NCI-H2107 treated with DMSO at 0.1 percent for 48 hours (cell line): ENCODE results near the gene NADK2.

Source experiments
- DNase-seq: peaks from one replicate; lab custom pipeline; 2025; ENCODE audit not compliant: unreplicated experiment; lab: John Stamatoyannopoulos, UW

Gene NADK2

GRCh38 chr5:36250427-36250826 lies 8.7 kb upstream of the NADK2 start:
- DNase-seq, result no peak

- no peak for DNase-seq
Observed at GRCh38 chr5:36246036-36246800, 4.5 kb upstream of the NADK2 start.

- no peak for DNase-seq
Observed at GRCh38 chr5:36244076-36244475, 2.4 kb upstream of the NADK2 start.

- no peak for DNase-seq
Observed at GRCh38 chr5:36243653-36244052, 1.9 kb upstream of the NADK2 start.

- no peak for DNase-seq
Observed at GRCh38 chr5:36242534-36243485, 1.1 kb upstream of the NADK2 start.

GRCh38 chr5:36240779-36241630 lies 720 bp downstream of the NADK2 start:
- DNase-seq, result peak; percentile 9

GRCh38 chr5:36239370-36240293 lies 2.1 kb downstream of the NADK2 start:
- peak; percentile 11 for DNase-seq

GRCh38 chr5:36238502-36239295 lies 3.0 kb downstream of the NADK2 start:
- DNase-seq, result no peak

- no peak for DNase-seq
Observed at GRCh38 chr5:36237751-36238150, 4.0 kb downstream of the NADK2 start.

GRCh38 chr5:36236801-36237200 lies 4.9 kb downstream of the NADK2 start:
- no peak for DNase-seq

GRCh38 chr5:36232533-36232932 lies 9.2 kb downstream of the NADK2 start:
- DNase-seq, result no peak

GRCh38 chr5:36230151-36230790 lies 11.5 kb downstream of the NADK2 start:
- DNase-seq, result no peak

GRCh38 chr5:36228505-36228904 lies 13.2 kb downstream of the NADK2 start:
- no peak for DNase-seq

- no peak for DNase-seq
Observed at GRCh38 chr5:36227046-36227445, 14.7 kb downstream of the NADK2 start.

GRCh38 chr5:36222620-36223019 lies 19.1 kb downstream of the NADK2 start:
- no peak for DNase-seq

- no peak for DNase-seq
Observed at GRCh38 chr5:36217988-36218387, 23.7 kb downstream of the NADK2 start.

GRCh38 chr5:36217567-36217966 lies 24.2 kb downstream of the NADK2 start:
- no peak for DNase-seq

GRCh38 chr5:36215910-36216309 lies 25.8 kb downstream of the NADK2 start:
- no peak for DNase-seq

GRCh38 chr5:36214436-36214835 lies 27.3 kb downstream of the NADK2 start:
- DNase-seq, result no peak
